HG03159 (cell line): ENCODE measurements around the gene TAS2R38.
"Not testable (repeated sequence)": the region's sequence is repeated elsewhere in the genome, so short reads cannot be mapped to it uniquely, and the experiment has no call there.

ENCODE experiments used
- ATAC-seq: cut with Tn5 transposase; IDR thresholded peaks from one replicate; pipeline ENCODE4 v1.9.1; 2021; ENCODE audit warnings: mild to moderate bottlenecking, moderate library complexity; ENCODE audit not compliant: unreplicated experiment

Gene TAS2R38

GRCh38 chr7:141973673-141974072, at the start of gene TAS2R38:
Gene TAS2R38 (minus strand): TSS chr7:141973773. CDS start chr7:141973689, 84 bp downstream.
- ATAC-seq: no peak

- no peak for ATAC-seq
These were observed 44.6 kb upstream of the TAS2R38 start for GRCh38 chr7:142018154-142018553.

- no peak for ATAC-seq
These were observed 43.9 kb upstream of the TAS2R38 start for GRCh38 chr7:142017451-142017850.

GRCh38 chr7:142012825-142013511, 39.4 kb upstream of the TAS2R38 start:
- no peak for ATAC-seq

DNA sequence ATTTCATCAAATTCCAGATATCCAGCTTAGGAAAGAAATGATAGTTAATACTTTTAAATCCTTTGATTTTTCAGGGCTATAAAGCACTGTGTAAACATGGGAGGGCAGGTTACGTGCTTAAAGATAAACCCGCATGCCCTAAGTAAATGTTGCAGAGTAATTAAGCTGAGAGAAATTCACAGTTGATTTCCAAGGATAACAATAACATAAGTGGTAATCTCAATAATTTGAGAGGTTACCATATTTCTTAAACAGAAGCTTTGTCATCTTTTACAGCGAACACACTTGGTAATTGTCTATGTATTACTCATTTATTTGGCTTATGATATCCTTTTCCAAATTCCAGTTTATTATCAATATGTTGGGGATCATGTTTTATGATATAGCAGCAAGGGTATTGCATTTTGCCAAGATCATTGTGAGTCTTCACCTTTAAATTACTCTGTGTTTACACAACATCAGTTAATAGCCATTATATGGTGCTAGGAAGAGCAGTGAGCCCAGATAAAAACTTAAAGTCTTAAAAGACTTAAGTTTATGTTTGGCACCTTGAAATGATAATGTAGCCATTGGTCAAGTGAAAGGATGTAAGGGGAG, 37.5 kb upstream of the TAS2R38 start:
- ATAC-seq: no peak

DNA sequence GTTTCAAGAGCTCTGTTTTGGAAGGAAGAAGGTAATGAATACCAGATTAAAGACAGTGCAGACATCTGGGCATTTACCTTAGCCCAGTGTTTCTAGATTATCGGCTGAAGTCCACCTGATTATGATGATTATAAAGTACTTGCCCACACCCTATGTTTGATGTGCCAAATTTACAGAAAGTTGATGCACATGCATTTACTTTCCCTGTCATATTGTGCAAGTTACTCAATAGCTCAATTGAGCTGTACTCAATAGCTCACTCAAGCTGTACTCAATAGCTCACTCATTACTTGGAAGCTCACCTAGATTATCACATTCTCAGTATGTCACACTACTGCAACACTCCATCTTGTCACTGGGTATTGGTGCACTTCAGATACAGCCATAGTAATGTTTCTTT, 35.6 kb upstream of the TAS2R38 start:
- no peak for ATAC-seq

GRCh38 chr7:142006577-142006976, 33.0 kb upstream of the TAS2R38 start:
- ATAC-seq: no peak

GRCh38 chr7:142002179-142002578, 28.6 kb upstream of the TAS2R38 start:
- no peak for ATAC-seq

GRCh38 chr7:142001163-142001874, 27.7 kb upstream of the TAS2R38 start:
- no peak for ATAC-seq

GRCh38 chr7:142000244-142000643, 26.7 kb upstream of the TAS2R38 start:
- ATAC-seq: no peak

DNA sequence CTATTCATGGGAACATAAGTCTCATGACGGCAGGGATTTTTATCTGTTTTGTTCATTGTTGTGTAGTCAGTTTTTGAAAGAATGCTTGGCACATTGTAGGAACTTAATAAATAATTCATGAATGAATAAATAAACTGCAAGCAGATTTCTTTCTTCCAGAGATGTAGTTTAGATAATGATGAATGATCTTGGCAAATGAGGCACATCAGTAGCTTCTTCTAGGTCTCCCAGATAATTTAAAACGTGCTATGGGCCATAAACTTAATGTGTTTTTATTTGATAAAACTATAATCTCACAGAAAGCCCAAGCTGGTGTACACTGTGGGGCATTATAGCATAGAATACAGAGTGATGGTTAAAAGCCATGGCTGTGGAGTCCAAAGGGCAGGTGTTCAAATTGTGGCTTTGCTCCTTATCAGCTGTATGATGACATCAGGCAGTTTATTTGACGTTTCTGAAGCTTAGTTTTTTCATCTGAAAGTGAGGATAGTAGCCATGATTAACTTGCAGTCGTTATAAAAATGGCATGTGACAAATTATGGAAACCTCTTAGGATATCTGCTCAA, 25.6 kb upstream of the TAS2R38 start:
- ATAC-seq: no peak

DNA sequence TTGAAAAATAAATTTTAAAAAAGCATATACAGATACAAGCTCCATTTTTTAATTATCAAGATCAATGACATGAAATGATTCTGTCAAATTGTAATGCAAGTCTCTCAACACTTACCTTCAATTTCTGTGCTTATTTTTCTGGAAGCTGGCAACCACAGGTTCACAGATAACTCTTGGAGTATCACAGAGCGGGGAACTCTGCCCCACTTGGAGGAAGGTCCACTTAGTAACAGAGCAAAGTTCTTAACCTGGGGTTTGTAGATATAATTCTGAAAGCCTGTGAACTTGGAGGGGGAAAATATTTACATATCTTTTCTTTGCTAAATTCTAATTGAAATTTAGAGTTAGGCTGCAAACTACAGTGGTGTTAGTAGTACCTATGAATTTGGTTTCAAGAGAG, 19.8 kb upstream of the TAS2R38 start:
- no peak for ATAC-seq

- ATAC-seq: no peak
These were observed 19.1 kb upstream of the TAS2R38 start for GRCh38 chr7:141992688-141993087.

DNA sequence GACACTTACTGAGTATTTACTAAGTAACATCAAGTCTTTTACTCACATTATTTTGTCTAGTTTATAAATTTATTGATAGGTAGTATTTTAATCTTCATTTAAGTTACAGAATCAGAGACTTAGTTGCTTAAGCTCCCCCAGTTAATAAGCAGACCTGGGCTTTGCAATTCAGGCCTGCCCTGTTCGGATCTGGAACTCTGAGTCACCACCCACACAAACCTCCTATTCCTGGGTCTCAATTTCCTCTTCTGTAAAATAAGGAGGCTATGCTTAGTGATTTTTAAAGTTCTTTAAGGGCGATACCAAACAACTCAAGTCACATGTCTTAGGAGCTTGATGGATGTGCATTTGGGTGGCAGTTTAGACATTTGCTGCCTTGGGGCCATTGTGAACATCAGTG, 18.6 kb upstream of the TAS2R38 start:
- ATAC-seq: no peak

DNA sequence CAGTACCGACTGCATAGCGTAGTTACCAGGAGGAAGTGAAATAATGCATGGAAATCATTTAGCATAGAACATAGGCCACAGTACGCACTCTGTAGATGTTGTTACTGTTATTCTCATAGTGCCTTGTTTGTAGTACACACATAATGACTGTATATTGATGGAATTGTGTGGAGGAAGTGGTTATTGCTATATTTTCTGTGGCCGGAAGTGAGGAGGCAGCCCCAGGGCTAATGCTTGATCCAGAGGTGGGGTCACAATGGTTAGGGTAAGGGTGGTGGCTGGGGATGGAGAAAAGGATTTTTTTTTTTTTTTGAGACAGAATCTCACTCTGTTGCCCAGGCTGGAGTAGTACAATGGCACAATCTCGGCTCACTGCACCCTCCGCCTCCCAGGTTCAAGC, 17.6 kb upstream of the TAS2R38 start:
- ATAC-seq: no peak

- ATAC-seq: no peak
These were observed 16.6 kb upstream of the TAS2R38 start for GRCh38 chr7:141990011-141990725.

DNA sequence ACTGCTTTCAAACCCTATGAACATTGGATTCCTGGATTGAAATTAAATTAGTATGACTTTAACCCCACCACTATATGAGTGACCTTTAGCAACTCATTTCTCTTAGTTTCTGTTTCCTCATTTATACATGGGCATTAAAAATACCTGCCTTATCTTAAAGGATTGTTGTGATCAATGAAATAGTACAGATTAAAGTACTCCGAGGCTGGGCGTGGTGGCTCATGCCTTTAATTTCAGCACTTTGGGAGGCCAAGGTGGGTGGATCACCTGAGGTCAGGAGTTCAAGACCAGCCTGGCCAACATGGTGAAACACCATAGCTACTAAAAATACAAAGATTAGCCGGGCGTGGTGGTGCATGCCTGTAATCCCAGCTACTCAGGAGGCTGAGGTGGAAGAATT, 14.2 kb upstream of the TAS2R38 start:
- ATAC-seq: not testable (repeated sequence)

- no peak for ATAC-seq
These were observed 13.3 kb upstream of the TAS2R38 start for GRCh38 chr7:141986923-141987322.

DNA sequence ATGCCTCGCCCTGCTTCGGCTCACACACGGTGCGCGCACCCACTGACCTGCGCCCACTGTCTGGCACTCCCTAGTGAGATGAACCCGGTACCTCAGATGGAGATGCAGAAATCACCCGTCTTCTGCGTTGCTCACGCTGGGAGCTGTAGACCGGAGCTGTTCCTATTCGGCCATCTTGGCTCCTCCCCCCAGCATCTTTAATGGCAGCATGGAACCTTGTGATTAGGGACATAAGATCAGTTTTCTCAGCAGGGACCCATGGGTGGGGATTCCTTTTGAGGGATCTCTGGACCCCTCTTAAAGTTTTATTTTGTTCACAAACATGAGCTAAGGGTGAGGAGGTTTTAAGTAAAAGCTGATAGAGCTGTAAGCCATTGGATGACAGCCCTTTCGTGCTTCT, 12.4 kb upstream of the TAS2R38 start:
- not testable (repeated sequence) for ATAC-seq

DNA sequence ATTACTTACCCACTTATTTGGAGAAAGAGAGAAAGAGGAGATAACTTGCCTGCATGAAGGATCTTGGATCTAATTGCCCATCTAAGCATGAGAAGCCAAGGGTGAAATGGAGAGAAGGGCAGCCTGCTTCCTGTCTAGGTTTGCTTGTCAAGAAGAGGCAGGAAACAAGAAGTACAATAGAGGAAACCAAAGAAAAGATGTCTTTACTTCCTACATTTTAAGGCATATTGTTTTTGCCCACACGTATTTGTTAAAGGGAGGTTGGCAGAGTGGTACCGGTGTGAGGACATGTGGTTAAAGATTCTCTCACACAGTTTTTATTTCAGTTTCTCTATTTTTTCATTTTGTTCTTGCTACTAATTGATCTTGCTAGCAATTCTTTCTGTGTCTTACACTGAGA, 6.0 kb upstream of the TAS2R38 start:
- ATAC-seq: no peak

GRCh38 chr7:141978351-141978750, 4.8 kb upstream of the TAS2R38 start:
- ATAC-seq: no peak
